Measurements from ENCODE around the gene AARS1. TPM values are rescaled to one million over a fixed set of nuclear protein-coding genes. Genes with fewer than 3 reads are reported as not detected.
"Not testable (repeated sequence)": the region's sequence is repeated elsewhere in the genome, so short reads cannot be mapped to it uniquely, and the experiment has no call there.

The AARS1 gene
- total RNA-seq, 2 experiments from 2014 or later: 98.5 to 103 TPM

GRCh38 chr16:70252355-70252988 is 36.8 kb downstream of the AARS1 start:
- H3K4me3 Mint-ChIP-seq: peak overlapping the region; percentile 87
- H3K27me3 Mint-ChIP-seq (ENCODE audit: low read depth): no peaks in the 10 kb centered on the region
- peaks cover 19% of the 10 kb centered on the region for H3K4me1 Mint-ChIP-seq (ENCODE audit: low read depth)
- peak overlapping the region; percentile 96 for H3K27ac Mint-ChIP-seq
- no peak for ATAC-seq
- H3K9me3 Mint-ChIP-seq (ENCODE audit: insufficient read depth): no peaks in the 10 kb centered on the region
- peaks cover 58% of the 10 kb centered on the region for H3K36me3 Mint-ChIP-seq (ENCODE audit: low read depth)
- CTCF ChIA-PET: interaction anchor here (0.9 to 6.0 kb wide), 15 partner anchors 7 to 486 kb away, joined by 3 to 50 read pairs (median 4); partner anchors contain the start of genes AARS1 and DDX19B
- no peak for DNase-seq
- POLR2A ChIA-PET: interaction anchor here (0.6 to 3.2 kb wide), 4 partner anchors 8 to 272 kb away, joined by 3 to 17 read pairs (median 6); partner anchors contain the start of genes AARS1 and DDX19A

- ATAC-seq (peak; percentile 91), DNase-seq (peak; percentile 96)
- Mint-ChIP-seq H3K27ac (peak within 1 kb of the TSS; percentile 96), H3K36me3 (ENCODE audit: low read depth) (peaks cover 55% of the 10 kb centered on the region), H3K9me3 (ENCODE audit: insufficient read depth) (no peaks in the 10 kb centered on the region), H3K4me3 (peak within 1 kb of the TSS; percentile 87), H3K27me3 (ENCODE audit: low read depth) (no peaks in the 10 kb centered on the region), H3K4me1 (ENCODE audit: low read depth) (peaks cover 20% of the 10 kb centered on the region)
- CTCF ChIA-PET: interaction anchor here (0.6 to 6.0 kb wide), 19 partner anchors 8 to 486 kb away, joined by 3 to 50 read pairs (median 3); partner anchors contain the start of genes AARS1, DDX19A and DDX19B
- POLR2A ChIA-PET: interaction anchor here (0.6 to 3.2 kb wide), 8 partner anchors 9 to 273 kb away, joined by 3 to 17 read pairs (median 3); partner anchors contain the start of genes AARS1 and DDX19A
Measured at GRCh38 chr16:70251629-70252354, 37.5 kb downstream of the AARS1 start, which contains the start of gene EXOSC6. EXOSC6 (minus strand) TSS chr16:70251940; CDS start chr16:70251900, 40 bp downstream.

DNA sequence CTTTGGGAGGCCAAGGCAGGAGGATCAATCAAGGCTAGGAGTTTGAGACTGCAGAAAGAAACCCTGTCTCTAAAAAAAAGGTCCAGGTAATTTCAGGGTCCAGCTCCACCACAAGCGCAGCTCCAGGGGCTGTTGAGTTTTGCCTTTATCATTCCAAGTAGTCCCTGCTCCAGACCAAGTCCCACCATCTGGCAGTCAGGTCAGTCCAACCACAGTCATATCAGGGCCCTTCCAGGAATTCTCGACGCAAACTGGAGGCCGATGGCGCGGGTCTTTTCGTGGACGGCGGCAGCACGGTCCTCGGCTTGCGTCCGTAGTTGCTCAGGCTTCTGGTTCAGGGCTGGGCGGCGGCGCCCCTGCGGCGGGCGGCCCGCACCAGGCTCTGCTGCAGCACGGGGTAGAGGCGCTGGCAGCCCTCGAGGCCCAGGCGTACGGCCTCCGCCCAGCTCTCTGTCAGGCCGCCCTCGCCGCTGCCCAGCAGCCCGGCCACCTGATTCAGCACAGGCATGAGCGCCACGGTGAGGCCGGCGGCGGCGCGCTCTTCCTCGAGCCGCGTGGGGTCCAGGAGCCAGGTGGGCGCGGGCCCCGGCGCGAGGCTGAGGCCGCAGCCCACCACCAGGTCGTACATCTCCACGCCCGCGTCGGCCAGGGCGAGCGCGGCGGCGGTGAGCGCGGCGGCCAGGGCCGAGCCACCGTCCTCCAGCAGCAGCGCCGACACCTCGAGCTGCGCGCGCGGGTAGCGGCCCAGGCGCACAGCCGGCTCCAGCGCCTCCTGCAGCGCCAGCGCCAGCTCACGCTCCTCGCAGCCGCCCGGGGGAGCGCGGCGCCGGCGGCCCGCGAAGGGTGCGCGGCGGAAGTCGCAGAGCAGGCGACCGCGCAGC is 38.3 kb downstream of the AARS1 start:
- Mint-ChIP-seq H3K27ac (peak overlapping the region; percentile 84), H3K36me3 (ENCODE audit: low read depth) (peaks cover 47% of the 10 kb centered on the region), H3K4me3 (peak overlapping the region; percentile 82), H3K4me1 (ENCODE audit: low read depth) (peaks cover 21% of the 10 kb centered on the region), H3K9me3 (ENCODE audit: insufficient read depth) (no peaks in the 10 kb centered on the region), H3K27me3 (ENCODE audit: low read depth) (no peaks in the 10 kb centered on the region)
- CTCF ChIA-PET: interaction anchor here (0.6 to 6.0 kb wide), 16 partner anchors 9 to 487 kb away, joined by 3 to 50 read pairs (median 4); partner anchors contain the start of genes AARS1, DDX19A and DDX19B
- ATAC-seq (peak; percentile 69), DNase-seq (peak; percentile 50)
- POLR2A ChIA-PET: interaction anchor here (0.6 to 3.2 kb wide), 10 partner anchors 16 to 274 kb away, joined by 3 to 17 read pairs (median 3); partner anchors contain the start of genes AARS1 and DDX19A

DNA sequence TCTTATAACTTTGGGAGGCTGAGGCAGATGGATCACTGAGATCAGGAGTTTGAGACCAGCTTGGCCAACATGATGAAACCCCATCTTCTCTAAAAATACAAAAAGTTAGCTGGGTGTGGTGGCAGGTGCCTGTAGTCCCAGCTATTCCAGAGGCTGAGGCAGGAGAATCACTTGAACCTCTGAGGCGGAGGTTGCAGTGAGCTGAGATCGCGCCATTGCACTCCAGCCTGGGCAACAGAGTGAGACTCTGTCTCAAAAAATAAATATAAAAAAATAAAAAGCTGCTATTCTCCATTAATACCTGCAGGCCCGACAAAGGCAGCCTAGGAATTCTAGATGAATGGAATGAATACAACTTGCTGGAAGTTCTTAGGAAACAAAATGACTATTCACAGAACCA is 39.6 kb downstream of the AARS1 start:
- POLR2A ChIA-PET: interaction anchor here (3.2 kb wide), 1 partner anchor 39 kb away, joined by 17 read pairs; the partner anchor contains the start of gene AARS1
- H3K9me3 Mint-ChIP-seq (ENCODE audit: insufficient read depth); ATAC-seq; DNase-seq; H3K27ac Mint-ChIP-seq; H3K27me3 Mint-ChIP-seq (ENCODE audit: low read depth); CTCF ChIA-PET: not testable (repeated sequence)
- peak overlapping the region; percentile 82 for H3K4me3 Mint-ChIP-seq
- H3K36me3 Mint-ChIP-seq (ENCODE audit: low read depth): peaks cover 37% of the 10 kb centered on the region
- H3K4me1 Mint-ChIP-seq (ENCODE audit: low read depth): peaks cover 23% of the 10 kb centered on the region

GRCh38 chr16:70238773-70239172 is 50.5 kb downstream of the AARS1 start:
- H3K9me3 Mint-ChIP-seq (ENCODE audit: insufficient read depth); ATAC-seq; H3K27me3 Mint-ChIP-seq (ENCODE audit: low read depth); POLR2A ChIA-PET; DNase-seq; H3K27ac Mint-ChIP-seq; H3K4me3 Mint-ChIP-seq; CTCF ChIA-PET; H3K4me1 Mint-ChIP-seq (ENCODE audit: low read depth): not testable (repeated sequence)
- peaks cover 22% of the 10 kb centered on the region for H3K36me3 Mint-ChIP-seq (ENCODE audit: low read depth)

GRCh38 chr16:70231831-70232230 is 57.5 kb downstream of the AARS1 start:
- H3K36me3 Mint-ChIP-seq (ENCODE audit: low read depth): peaks cover 33% of the 10 kb centered on the region
- H3K4me3 Mint-ChIP-seq; H3K9me3 Mint-ChIP-seq (ENCODE audit: insufficient read depth); H3K4me1 Mint-ChIP-seq (ENCODE audit: low read depth); ATAC-seq; CTCF ChIA-PET; H3K27ac Mint-ChIP-seq; H3K27me3 Mint-ChIP-seq (ENCODE audit: low read depth); POLR2A ChIA-PET; DNase-seq: not testable (repeated sequence)

GRCh38 chr16:70226024-70226423 is 63.3 kb downstream of the AARS1 start:
- H3K4me3 Mint-ChIP-seq; H3K9me3 Mint-ChIP-seq (ENCODE audit: insufficient read depth); CTCF ChIA-PET; ATAC-seq; POLR2A ChIA-PET; DNase-seq; H3K27ac Mint-ChIP-seq; H3K27me3 Mint-ChIP-seq (ENCODE audit: low read depth); H3K4me1 Mint-ChIP-seq (ENCODE audit: low read depth): not testable (repeated sequence)
- peaks cover 31% of the 10 kb centered on the region for H3K36me3 Mint-ChIP-seq (ENCODE audit: low read depth)

DNA sequence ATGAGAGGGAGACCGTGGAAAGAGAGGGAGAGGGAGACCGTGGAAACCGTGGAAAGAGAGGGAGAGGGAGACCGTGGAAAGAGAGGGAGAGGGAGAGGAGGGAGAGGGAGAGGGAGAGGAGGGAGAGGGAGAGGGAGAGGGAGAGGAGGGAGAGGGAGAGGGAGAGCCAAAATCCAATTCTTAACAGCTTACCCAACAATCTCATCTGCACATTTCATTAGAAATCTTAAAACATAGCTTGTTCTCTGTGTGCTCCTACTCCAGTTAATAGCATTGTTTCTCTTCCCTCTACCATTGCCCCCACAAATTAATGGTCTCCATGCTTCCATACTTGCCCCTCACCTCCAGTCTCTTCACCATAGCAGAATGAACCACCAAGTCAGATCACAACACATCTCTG is 63.9 kb downstream of the AARS1 start:
- ATAC-seq; DNase-seq; H3K4me1 Mint-ChIP-seq (ENCODE audit: low read depth); H3K27me3 Mint-ChIP-seq (ENCODE audit: low read depth); CTCF ChIA-PET; H3K9me3 Mint-ChIP-seq (ENCODE audit: insufficient read depth); POLR2A ChIA-PET; H3K4me3 Mint-ChIP-seq; H3K27ac Mint-ChIP-seq: not testable (repeated sequence)
- H3K36me3 Mint-ChIP-seq (ENCODE audit: low read depth): peaks cover 31% of the 10 kb centered on the region

GRCh38 chr16:70224645-70225044 is 64.7 kb downstream of the AARS1 start:
- DNase-seq; POLR2A ChIA-PET; H3K9me3 Mint-ChIP-seq (ENCODE audit: insufficient read depth); ATAC-seq; H3K4me3 Mint-ChIP-seq; H3K27me3 Mint-ChIP-seq (ENCODE audit: low read depth); H3K27ac Mint-ChIP-seq; CTCF ChIA-PET; H3K4me1 Mint-ChIP-seq (ENCODE audit: low read depth): not testable (repeated sequence)
- H3K36me3 Mint-ChIP-seq (ENCODE audit: low read depth): peaks cover 34% of the 10 kb centered on the region

GRCh38 chr16:70223971-70224513 is 65.3 kb downstream of the AARS1 start:
- H3K27ac Mint-ChIP-seq; H3K9me3 Mint-ChIP-seq (ENCODE audit: insufficient read depth); H3K4me3 Mint-ChIP-seq; DNase-seq; ATAC-seq; POLR2A ChIA-PET; H3K4me1 Mint-ChIP-seq (ENCODE audit: low read depth); H3K27me3 Mint-ChIP-seq (ENCODE audit: low read depth): not testable (repeated sequence)
- CTCF ChIA-PET: interaction anchor here (0.6 kb wide), 1 partner anchor 43 kb away, joined by 3 read pairs; no protein-coding TSS in a partner anchor
- H3K36me3 Mint-ChIP-seq (ENCODE audit: low read depth): peaks cover 34% of the 10 kb centered on the region

DNA sequence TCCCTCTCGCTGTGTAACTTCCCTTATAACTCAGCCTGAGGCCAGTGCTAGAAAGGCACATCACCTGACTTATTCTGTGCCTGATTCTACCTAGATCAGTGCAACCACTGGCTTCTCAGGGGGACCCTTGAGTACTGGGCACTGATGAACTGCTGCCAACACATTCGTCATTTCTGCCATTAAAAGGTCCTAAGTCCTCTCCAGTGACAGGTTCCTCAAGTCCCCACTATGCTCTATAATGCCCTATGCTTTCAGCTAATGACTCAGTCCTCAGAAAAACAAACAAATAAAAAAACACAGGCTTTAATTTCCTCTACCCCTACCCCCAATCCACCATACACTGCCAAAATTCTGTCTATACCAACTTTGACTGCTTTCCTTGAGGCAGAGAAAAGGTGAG is 66.1 kb downstream of the AARS1 start:
- H3K9me3 Mint-ChIP-seq (ENCODE audit: insufficient read depth); ATAC-seq; CTCF ChIA-PET; H3K27me3 Mint-ChIP-seq (ENCODE audit: low read depth); POLR2A ChIA-PET; DNase-seq; H3K4me3 Mint-ChIP-seq; H3K4me1 Mint-ChIP-seq (ENCODE audit: low read depth); H3K27ac Mint-ChIP-seq: not testable (repeated sequence)
- peaks cover 34% of the 10 kb centered on the region for H3K36me3 Mint-ChIP-seq (ENCODE audit: low read depth)

All from activated CD8-positive, alpha-beta T cell treated with anti-CD3 and anti-CD28 coated beads, Interleukin-2, amount 10 ng/mL, durations not matched to agents 7 days and 5 days (primary cell).